HG02973 (cell line): ENCODE measurements around the gene SLC6A2.

Experiments
- ATAC-seq: cut with Tn5 transposase; IDR thresholded peaks from one replicate; pipeline ENCODE4 v1.9.1; 2021; ENCODE audit warnings: moderate library complexity; ENCODE audit not compliant: unreplicated experiment

SLC6A2 gene

GRCh38 chr16:55647343-55647742 is 8.4 kb upstream of the SLC6A2 start:
- ATAC-seq, result no peak

GRCh38 chr16:55647798-55648197 is 8.0 kb upstream of the SLC6A2 start:
- ATAC-seq, result no peak

GRCh38 chr16:55651841-55652824 is 3.7 kb upstream of the SLC6A2 start:
- no peak for ATAC-seq

GRCh38 chr16:55653106-55653505 is 2.7 kb upstream of the SLC6A2 start:
- no peak for ATAC-seq

- ATAC-seq, result no peak
Observed at GRCh38 chr16:55655381-55655896, 349 bp upstream of the SLC6A2 start.

- no peak for ATAC-seq
Observed at GRCh38 chr16:55656691-55657092, 904 bp downstream of the SLC6A2 start.

GRCh38 chr16:55657616-55658015 is 1.8 kb downstream of the SLC6A2 start:
- ATAC-seq, result no peak

- no peak for ATAC-seq
Observed at GRCh38 chr16:55658898-55659420, 3.2 kb downstream of the SLC6A2 start.

- no peak for ATAC-seq
Observed at GRCh38 chr16:55660026-55660425, 4.2 kb downstream of the SLC6A2 start.

- ATAC-seq, result no peak
Observed at GRCh38 chr16:55660828-55661227, 5.0 kb downstream of the SLC6A2 start.

- ATAC-seq, result no peak
Observed at GRCh38 chr16:55661941-55662643, 6.3 kb downstream of the SLC6A2 start.

GRCh38 chr16:55662644-55663031 is 6.8 kb downstream of the SLC6A2 start:
- no peak for ATAC-seq

- no peak for ATAC-seq
Observed at GRCh38 chr16:55663225-55663624, 7.4 kb downstream of the SLC6A2 start.

- no peak for ATAC-seq
Observed at GRCh38 chr16:55663765-55664677, 8.2 kb downstream of the SLC6A2 start.

- ATAC-seq, result no peak
Observed at GRCh38 chr16:55664786-55665407, 9.1 kb downstream of the SLC6A2 start.

- ATAC-seq, result no peak
Observed at GRCh38 chr16:55665511-55665910, 9.7 kb downstream of the SLC6A2 start.

- ATAC-seq, result no peak
Observed at GRCh38 chr16:55666012-55666411, 10.2 kb downstream of the SLC6A2 start.

- no peak for ATAC-seq
Observed at GRCh38 chr16:55667753-55668152, 12.0 kb downstream of the SLC6A2 start.

- no peak for ATAC-seq
Observed at GRCh38 chr16:55668340-55669281, 12.8 kb downstream of the SLC6A2 start.
